DND-41 (cell line): Measurements from ENCODE around the gene LTN1.

ENCODE experiments used
- ATAC-seq: fragments of 200-7000 bp; cut with Tn5 transposase; 3 replicates; pipeline ENCODE4 v1.9.1; 2021; ENCODE audit warnings: low read depth; ENCODE audit not compliant: insufficient read depth
- DNase-seq: peaks from one replicate; pipeline ENCODE4 v3.0.0-alpha.2; 2020
- H2AFZ ChIP-seq: 2 replicates; pipeline ENCODE4 v1.6.0; 2012; ENCODE audit warnings: low read depth, low read length
- H3K27ac ChIP-seq: 2 replicates; pipeline ENCODE4 v1.5.1; 2012; ENCODE audit warnings: low read length, inconsistent platforms
- H3K27me3 ChIP-seq: fragments of 200-600 bp; sonication (generic); 2 replicates; pipeline ENCODE4 v1.6.0; 2012; ENCODE audit warnings: low read length, mild to moderate bottlenecking, inconsistent platforms; ENCODE audit not compliant: insufficient read depth, poor library complexity
- H3K36me3 ChIP-seq: 2 replicates; pipeline ENCODE4 v1.5.1; 2012; ENCODE audit warnings: low read length, inconsistent platforms; ENCODE audit not compliant: insufficient read depth
- H3K4me1 ChIP-seq: 2 replicates; pipeline ENCODE4 v1.5.1; 2012; ENCODE audit warnings: mild to moderate bottlenecking, low read length; ENCODE audit not compliant: insufficient read depth
- H3K4me2 ChIP-seq: 2 replicates; pipeline ENCODE4 v1.6.0; 2012; ENCODE audit warnings: mild to moderate bottlenecking, moderate library complexity, low read length, inconsistent platforms; ENCODE audit not compliant: insufficient read depth
- H3K4me3 ChIP-seq, 2 experiments: fragments of 200-600 bp in 1 of 2; shearing (Covaris generic) in 1 of 2; 2 replicates each; pipeline ENCODE4 v1.5.1; 2012 to 2016; ENCODE audit warnings: inconsistent platforms in 2 of 2, low read length in 2 of 2, mild to moderate bottlenecking in 2 of 2, low read depth in 1 of 2, moderate library complexity in 1 of 2
- H3K79me2 ChIP-seq: 2 replicates; pipeline ENCODE4 v1.6.0; 2012; ENCODE audit warnings: low read length, inconsistent platforms; ENCODE audit not compliant: insufficient read depth
- H3K9ac ChIP-seq: 2 replicates; pipeline ENCODE4 v1.6.0; 2012; ENCODE audit warnings: low read depth, mild to moderate bottlenecking, inconsistent platforms, low read length, moderate library complexity
- H3K9me3 ChIP-seq: 2 replicates; pipeline ENCODE4 v1.5.1; 2012; ENCODE audit warnings: low read length, moderate library complexity, mild to moderate bottlenecking, inconsistent platforms; ENCODE audit not compliant: insufficient read depth, severe bottlenecking
- H4K20me1 ChIP-seq: 2 replicates; pipeline ENCODE4 v1.6.0; 2012; ENCODE audit warnings: low read length; ENCODE audit not compliant: insufficient read depth
- EZH2 ChIP-seq: IDR thresholded peaks from 3 replicates; pipeline ENCODE4 v1.6.1; 2012; ENCODE audit warnings: borderline replicate concordance, low read depth, mild to moderate bottlenecking, moderate library complexity, low read length, inconsistent platforms; ENCODE audit not compliant: severe bottlenecking
- TF ChIP-seq, protein P1 (sequence below): IDR thresholded peaks from 2 replicates; pipeline ENCODE4 v1.5.1; 2012; ENCODE audit warnings: borderline replicate concordance, low read length, moderate library complexity, mild to moderate bottlenecking; ENCODE audit not compliant: poor library complexity, severe bottlenecking; ENCODE audit errors: extremely low read depth

LTN1 gene

DNA sequence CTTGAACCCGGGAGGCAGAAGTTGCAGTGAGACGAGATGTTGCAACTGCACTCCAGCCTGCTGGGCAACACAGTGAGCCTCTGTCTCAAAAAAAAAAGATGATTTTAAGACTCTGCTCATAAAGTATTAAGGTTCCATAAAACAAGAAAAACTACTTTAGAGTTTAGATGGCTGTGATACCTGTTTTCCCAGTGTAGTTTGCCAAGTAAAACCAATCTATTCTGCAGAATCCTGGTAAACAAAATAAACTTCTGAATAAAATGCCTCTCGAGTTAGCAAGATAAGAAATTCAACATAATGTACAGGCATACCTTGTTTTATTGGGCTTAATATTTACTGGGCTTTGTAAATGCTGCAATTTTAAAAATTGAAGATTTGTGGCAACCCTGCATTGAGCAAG lies 30.8 kb downstream of the LTN1 start:
- no peak for TF ChIP-seq EZH2
- TF ChIP-seq, protein P1, sequence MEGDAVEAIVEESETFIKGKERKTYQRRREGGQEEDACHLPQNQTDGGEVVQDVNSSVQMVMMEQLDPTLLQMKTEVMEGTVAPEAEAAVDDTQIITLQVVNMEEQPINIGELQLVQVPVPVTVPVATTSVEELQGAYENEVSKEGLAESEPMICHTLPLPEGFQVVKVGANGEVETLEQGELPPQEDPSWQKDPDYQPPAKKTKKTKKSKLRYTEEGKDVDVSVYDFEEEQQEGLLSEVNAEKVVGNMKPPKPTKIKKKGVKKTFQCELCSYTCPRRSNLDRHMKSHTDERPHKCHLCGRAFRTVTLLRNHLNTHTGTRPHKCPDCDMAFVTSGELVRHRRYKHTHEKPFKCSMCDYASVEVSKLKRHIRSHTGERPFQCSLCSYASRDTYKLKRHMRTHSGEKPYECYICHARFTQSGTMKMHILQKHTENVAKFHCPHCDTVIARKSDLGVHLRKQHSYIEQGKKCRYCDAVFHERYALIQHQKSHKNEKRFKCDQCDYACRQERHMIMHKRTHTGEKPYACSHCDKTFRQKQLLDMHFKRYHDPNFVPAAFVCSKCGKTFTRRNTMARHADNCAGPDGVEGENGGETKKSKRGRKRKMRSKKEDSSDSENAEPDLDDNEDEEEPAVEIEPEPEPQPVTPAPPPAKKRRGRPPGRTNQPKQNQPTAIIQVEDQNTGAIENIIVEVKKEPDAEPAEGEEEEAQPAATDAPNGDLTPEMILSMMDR: no peak

DNA sequence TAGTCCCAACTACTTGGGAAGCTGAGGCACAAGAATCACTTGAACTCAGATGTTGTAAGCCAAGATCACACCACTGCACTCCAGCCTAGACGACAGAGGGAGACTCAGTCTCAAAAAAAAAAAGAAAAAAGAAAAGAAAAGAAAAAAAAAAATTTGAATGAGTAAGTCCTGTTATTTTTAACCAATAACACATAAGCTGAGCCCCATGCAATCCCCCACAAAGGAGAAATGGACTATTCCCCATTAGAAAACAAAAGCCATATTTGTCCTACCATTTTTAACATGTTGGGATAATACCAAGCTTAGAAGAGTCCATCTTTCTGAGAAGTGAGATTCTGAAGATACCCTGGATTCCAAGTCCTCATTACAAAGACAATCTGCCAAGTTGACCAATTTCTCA lies 32.4 kb downstream of the LTN1 start:
- H3K4me1 ChIP-seq: no peaks in the 10 kb centered on the region
- H4K20me1 ChIP-seq: no peaks in the 10 kb centered on the region
- no peaks in the 10 kb centered on the region for H3K27me3 ChIP-seq
- H3K4me2 ChIP-seq: no peak overlapping the region
- DNase-seq (no peak), ATAC-seq (no peak)
- H3K9me3 ChIP-seq: no peaks in the 10 kb centered on the region
- no peak overlapping the region for H2AFZ ChIP-seq
- no peak overlapping the region for H3K27ac ChIP-seq
- no peak overlapping the region for H3K4me3 ChIP-seq
- H3K9ac ChIP-seq: no peak overlapping the region
- H3K36me3 ChIP-seq: peaks cover 60% of the 10 kb centered on the region; the same call in 1 of the 2 replicates
- TF ChIP-seq, protein P1: no peak
- no peak for TF ChIP-seq EZH2
- no peaks in the 10 kb centered on the region for H3K79me2 ChIP-seq

More for the DNA sequence above, 30.8 kb downstream of the LTN1 start:
- H4K20me1 ChIP-seq: no peaks in the 10 kb centered on the region
- peaks cover 63% of the 10 kb centered on the region for H3K36me3 ChIP-seq
- H3K9me3 ChIP-seq: no peaks in the 10 kb centered on the region
- DNase-seq (no peak), ATAC-seq (no peak)
- H3K27me3 ChIP-seq: no peaks in the 10 kb centered on the region
- H3K4me1 ChIP-seq: no peaks in the 10 kb centered on the region
- H3K79me2 ChIP-seq: no peaks in the 10 kb centered on the region
- no peak overlapping the region for H3K4me2 ChIP-seq
- H3K9ac ChIP-seq: no peak overlapping the region
- no peak overlapping the region for H2AFZ ChIP-seq
- no peak overlapping the region for H3K27ac ChIP-seq
- no peak overlapping the region for H3K4me3 ChIP-seq

DNA sequence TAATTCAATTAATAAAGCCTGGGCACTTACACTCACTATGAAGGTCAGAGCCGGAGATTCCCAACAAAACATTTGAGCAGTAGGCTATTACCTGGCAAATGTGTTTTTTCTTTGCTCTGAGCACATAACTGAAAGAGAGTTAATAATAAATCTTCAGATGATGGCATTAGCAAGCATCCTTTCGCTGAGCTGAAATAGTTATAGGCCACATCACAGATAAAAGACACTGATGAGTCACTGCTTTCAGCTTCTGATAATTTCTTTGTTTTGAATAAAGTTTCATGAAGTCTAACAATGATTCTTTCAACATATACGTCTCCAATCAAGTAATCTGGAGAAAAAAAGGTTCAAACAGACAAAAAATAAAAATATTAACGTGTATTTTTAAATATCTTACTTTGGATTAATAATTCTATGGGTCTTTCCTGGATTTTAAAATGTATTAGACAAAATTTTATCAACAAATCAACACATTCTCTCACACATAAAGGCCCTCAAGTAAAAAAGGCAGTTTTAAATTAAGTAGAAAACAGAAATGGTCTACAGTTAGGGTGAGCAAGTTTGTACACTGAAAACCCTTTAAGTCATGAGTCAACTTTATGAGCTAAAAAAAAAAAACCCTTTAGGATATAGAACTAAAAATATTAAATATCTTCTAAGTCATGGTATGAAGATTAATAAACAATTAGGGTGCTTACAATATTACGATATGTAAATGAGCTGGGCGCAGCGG lies 33.1 kb downstream of the LTN1 start:
- H3K27ac ChIP-seq: no peak overlapping the region
- H3K79me2 ChIP-seq: no peaks in the 10 kb centered on the region
- no peaks in the 10 kb centered on the region for H3K4me1 ChIP-seq
- no peaks in the 10 kb centered on the region for H3K27me3 ChIP-seq
- H3K4me2 ChIP-seq: no peak overlapping the region
- H2AFZ ChIP-seq: no peak overlapping the region
- H3K4me3 ChIP-seq: no peak overlapping the region
- ATAC-seq: no peak
- TF ChIP-seq EZH2: no peak
- TF ChIP-seq, protein P1: no peak
- DNase-seq: no peak
- H3K9me3 ChIP-seq: no peaks in the 10 kb centered on the region
- peaks cover 59% of the 10 kb centered on the region; the same call in 1 of the 2 replicates for H3K36me3 ChIP-seq
- H3K9ac ChIP-seq: no peak overlapping the region
- H4K20me1 ChIP-seq: no peaks in the 10 kb centered on the region
